Measurements from ENCODE around the gene SCIMP.

SCIMP gene

DNA sequence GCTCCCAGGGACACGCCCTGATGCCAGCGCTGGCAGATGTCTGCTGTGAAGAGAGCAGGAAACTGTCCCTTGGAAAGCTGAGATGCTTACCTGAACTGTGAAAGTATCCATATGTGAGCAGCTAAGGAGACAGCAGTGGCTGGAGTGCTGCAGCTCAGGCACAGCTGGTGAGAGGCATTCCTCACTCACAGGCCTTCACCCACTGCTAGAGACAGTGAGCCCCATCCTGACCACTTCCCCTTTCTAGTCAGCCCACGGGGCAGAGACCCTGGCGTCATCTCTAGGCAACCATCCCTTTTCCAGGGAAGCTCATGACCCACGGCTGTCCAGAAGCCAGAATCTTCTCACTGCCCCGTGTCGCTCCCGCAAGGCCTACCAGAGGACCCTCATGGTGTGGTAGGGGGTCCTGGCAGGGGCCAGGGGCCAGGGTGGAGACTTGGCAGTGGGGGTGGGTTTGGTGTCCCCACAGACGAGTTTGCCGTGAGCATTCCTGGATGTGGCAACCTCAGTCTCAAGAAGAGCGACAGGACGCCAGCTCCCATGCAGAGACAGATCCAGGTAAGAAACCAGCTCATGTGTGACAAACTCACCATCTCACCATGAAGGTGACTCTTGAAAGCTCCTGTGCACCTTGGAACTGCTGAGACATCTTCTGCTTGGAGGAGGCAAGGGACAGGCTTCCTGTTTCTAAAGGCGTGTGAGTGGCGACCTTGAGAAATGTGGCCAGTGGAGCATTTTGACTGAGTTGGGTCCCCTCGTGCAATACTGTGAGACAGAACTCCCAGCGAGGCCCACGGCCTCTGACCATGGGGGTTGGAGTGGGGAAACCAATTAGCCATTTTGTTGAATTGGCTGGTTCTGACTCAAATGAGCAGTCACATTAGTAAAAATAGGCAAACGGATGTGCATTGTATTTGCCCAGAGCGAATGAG, at the start of gene SCIMP:
TSS of gene SCIMP (minus strand) at position 216 of the 932 bp plus-strand sequence. CDS start at position 111, 105 bp downstream.
- peak; percentile 98 for FAIRE-seq
- DNase-seq (ENCODE audit: extremely low spot score, insufficient read length, low read depth), result no peak

DNA sequence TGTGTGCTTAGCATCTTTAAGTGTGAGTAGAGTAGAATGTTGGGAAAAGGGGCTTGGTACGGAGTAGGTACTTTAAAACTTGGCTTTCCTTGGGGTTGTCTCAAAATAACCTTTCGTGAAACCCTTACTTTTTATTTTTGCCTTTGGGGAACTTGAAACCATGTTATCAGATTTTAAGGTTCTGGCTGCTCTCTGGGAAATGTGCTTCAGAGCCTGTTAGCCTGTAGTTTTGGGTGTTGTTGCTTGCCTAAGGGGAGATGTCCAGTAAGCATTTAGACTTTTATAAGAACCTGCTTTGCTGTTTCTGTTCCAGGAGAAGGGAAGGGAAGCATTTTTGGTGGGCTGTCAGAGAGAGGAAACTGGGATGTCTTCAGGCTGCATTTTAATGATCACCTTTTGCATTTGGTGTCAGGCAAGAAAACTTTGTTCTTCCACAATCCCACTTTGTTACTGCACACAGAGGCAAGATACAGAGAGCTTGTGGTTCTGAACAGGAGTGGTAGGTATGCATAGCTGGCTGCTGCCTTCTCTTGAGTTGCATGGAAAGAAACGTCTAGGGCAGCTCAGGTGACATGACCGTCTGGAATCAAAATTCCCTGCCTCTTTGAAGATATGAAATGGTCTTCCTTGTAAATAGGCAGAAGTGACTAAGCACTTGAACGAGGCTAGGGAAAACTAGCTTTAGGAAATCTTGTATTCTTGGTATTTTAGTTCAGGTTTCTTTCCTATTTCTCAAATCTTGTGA, 49.1 kb upstream of the SCIMP start:
- FAIRE-seq (no peak), DNase-seq (ENCODE audit: extremely low spot score, insufficient read length, low read depth) (no peak)

DNA sequence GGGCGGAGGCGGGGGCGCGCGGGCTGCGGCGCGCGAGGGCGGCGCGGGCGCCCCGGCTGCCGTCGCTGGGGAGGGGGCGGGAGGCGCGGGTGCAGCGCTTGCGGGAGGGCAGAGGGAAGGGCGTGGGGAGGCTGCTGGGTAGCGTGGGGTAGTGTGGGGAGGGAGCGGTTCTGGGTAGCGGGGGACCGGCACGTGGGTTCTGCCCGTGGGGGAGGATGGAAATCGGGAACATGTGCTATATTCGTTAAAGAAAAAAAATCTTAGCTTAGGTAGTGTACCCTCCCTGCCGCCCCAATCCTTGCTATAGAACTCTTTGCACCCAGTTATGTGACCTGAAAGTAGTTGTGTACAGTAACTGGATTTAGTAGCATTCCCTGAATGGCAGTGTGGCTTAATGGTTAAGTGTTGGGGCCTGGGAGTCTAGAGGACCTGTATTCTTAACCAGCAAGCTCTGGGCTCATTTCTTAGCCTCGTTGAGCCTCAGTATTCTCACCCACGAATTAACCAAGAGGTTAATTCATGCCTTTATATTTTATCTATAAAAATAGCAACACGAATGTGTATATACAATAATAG, 48.1 kb upstream of the SCIMP start:
- peak; percentile 71 for FAIRE-seq
- DNase-seq (ENCODE audit: extremely low spot score, insufficient read length, low read depth), result no peak

DNA sequence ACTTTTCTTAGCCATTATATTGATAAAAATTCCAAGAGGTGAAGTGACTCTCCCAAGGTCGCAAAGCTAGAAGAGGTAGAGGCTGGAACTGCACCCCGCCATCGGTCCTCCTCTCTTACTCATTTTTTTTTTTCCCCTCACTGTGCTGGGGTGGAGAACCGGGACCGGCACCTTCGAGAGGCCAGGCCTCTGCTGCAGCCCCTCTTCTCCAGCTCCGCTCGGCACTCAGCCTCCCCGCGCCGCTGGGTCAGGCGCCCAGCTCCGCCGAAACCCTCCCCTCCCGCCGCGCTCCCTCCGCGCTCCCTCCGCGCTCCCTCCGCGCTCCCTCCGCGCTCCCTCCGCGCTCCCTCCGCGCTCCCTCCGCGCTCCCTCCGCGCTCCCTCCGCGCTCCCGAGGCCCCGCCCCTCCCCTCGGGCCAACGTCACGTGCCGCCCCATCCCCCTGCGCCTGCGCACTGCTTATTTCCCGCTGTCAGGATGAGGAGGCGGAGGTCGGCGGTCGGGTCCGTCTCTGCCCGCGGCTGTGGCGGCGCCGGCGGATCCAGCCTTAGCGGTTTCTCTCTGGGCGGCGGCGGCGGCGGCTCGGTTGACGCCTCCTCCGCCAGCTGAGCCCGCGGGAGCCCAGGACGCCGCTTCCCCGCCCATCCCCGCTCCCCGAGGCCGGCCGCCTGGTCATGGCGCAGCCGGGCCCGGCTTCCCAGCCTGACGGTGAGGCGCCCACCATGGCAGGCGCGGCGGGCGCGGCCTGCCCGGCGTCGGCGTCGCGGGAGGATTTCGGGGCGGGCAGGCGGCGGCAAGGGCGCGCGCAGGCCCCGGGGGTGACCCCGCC, 47.4 kb upstream of the SCIMP start, which contains the start of gene RABEP1:
TSS of gene RABEP1 (plus strand) at position 471 of the 828 bp plus-strand sequence. CDS start at position 674, 203 bp downstream.
- DNase-seq (ENCODE audit: extremely low spot score, insufficient read length, low read depth), result peak; percentile 93
- peak; percentile 82 for FAIRE-seq

DNA sequence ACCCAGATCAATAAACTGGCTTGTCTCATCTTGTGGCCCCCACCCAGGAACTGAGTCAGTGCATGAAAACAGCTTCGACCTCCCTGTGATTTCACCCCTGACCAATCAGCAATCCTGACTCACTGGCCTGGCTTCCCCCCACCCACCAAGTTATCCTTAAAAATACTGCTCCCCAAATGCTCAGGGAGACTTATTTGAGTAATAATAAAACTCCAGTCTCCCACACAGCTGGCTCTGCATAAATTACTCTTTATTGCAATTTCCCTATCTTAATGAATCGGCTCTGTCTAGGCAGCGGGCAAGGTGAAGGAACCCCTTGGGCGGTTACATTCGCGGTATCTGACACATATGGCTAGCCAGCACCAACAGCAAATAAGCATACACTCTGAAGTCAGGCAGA, 37.7 kb upstream of the SCIMP start:
- FAIRE-seq (no peak), DNase-seq (ENCODE audit: extremely low spot score, insufficient read length, low read depth) (no peak)

DNA sequence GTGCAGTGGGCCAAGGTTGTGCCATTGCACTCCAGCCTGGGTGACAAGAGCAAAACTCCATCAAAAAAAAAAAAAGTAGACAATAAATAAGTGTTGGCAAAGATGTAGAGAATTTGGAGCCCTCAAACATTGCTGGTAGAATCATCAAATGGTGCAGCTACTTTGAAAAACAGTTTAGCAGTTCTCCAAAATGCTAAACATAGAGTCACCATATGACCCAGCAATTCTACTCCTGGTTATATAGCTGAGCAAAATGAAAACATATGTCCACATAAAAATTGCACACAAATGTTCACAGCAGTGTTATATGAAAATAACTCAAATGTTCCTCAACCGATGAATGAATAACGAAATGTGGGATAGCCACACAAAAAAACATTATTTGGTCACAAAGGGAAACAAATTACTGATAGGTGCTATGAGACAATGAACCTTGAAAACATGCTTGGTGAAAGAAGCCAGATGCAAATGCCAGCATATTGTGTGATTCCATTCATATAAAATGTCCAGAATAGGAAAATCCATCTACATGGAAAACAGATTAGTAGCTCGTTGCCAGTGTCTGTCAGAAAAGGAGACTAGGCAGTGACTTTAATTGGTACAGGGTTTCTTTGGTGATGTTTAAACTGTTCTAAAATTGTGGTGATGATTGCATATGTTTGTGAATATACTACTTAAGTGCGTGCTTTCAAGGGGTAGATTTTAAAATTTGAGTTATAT, 34.7 kb upstream of the SCIMP start:
- DNase-seq (ENCODE audit: extremely low spot score, insufficient read length, low read depth), result no peak
- FAIRE-seq, result no peak

DNA sequence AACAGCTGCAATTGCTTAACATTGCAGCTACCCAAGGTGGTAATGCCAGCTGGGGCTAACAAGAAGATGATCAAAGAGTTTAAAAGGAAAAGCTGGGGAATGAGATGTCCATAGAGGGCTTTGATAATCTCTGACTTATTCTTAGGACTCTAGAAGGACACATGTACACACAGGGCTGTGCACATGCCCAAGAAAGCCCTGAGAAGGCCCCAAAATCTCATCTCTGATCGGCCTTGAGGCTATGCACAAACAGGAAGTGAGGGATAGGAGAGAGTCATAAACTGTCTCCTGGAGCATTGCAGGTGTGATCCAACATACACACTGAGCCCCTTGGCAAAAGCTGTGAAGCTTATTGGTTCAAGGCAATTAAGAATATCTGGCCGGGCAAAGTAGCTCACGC, 30.2 kb upstream of the SCIMP start:
- DNase-seq (ENCODE audit: extremely low spot score, insufficient read length, low read depth), result no peak
- no peak for FAIRE-seq

DNA sequence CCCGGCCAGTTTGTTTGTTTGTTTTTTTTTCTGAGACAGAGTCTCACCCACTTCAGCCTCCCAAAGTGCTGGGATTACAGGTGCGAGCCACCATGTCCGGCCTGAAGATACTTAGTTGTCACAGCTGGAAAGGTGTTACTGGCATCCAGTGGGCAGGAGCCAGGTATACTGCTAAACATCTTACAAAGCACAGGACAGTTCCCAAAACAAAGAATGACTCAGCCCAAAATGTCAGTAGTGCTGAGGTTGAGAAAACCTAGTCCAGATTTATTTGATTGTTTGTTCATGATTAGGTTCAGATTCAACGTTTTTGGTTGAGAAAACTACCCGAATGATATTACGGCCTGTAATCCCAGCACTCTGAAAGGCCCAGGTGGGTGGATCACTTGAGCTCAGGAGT, 28.8 kb upstream of the SCIMP start:
- DNase-seq (ENCODE audit: extremely low spot score, insufficient read length, low read depth) (no peak), FAIRE-seq (no peak)

DNA sequence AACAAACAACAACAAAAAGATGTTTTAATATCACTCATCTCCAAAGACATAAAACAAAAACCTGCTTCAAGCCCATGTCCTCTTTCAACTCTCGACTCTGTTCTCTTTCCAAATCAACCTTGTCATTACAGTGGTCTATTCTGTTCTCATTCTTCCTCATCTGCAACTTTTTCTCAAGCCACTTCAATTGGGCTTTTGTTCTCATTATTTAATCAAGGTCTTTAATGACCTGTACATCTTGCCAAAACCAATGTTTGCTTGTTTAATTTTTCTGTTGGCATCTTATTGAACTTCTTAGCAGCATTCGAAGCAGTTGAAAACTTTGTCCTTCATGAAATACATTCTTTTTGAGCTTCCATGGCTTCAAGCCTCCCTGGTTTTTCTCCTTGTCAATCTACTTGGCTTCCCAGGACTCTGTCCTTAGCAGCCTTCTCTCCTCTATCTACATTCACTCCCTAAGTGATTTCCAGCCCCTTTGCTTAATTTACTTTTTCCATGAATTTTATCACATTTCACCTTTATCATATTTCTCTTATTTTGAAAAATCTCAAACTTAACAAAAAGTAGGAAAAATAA, 27.8 kb upstream of the SCIMP start:
- FAIRE-seq, result no peak
- DNase-seq (ENCODE audit: extremely low spot score, insufficient read length, low read depth), result no peak

DNA sequence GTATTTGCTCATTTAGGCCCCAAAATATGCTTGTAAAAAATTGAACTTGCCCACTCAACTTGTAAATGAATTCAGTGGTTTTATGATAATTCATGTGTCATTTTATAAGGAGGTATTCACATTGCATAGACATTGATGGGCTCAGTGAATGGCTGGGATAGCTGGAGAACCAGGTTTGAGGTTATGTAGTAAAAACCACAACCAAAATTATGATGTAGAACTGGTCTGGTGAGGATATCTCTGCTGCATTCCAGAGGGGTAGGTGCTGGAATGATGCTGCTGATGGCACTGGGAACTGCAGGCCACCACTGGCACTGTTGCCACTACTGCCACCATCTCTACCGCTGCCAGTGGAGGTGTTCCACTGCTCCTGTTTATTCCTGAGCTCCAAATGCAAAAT, 25.9 kb upstream of the SCIMP start:
- FAIRE-seq, result no peak
- no peak for DNase-seq (ENCODE audit: extremely low spot score, insufficient read length, low read depth)

DNA sequence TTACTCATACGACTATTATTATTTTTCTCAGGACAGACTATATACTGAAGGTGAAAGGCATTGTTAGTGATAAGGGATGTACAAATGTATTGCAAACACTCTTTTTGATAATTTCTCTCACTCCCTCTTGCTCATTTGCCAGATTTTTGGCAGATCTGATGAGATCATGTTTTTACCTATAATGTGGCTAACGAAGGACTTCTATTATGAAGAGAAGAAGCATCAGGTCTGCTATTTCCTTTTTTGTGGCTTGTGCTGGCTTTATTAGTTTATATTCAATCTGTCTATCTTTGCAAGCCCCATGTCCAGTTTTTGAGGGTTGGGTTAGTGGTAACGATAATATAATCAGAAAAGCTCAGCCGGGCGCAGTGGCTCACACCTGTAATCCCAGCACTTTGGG, 22.5 kb upstream of the SCIMP start:
- FAIRE-seq, result peak; percentile 9
- DNase-seq (ENCODE audit: extremely low spot score, insufficient read length, low read depth), result no peak

DNA sequence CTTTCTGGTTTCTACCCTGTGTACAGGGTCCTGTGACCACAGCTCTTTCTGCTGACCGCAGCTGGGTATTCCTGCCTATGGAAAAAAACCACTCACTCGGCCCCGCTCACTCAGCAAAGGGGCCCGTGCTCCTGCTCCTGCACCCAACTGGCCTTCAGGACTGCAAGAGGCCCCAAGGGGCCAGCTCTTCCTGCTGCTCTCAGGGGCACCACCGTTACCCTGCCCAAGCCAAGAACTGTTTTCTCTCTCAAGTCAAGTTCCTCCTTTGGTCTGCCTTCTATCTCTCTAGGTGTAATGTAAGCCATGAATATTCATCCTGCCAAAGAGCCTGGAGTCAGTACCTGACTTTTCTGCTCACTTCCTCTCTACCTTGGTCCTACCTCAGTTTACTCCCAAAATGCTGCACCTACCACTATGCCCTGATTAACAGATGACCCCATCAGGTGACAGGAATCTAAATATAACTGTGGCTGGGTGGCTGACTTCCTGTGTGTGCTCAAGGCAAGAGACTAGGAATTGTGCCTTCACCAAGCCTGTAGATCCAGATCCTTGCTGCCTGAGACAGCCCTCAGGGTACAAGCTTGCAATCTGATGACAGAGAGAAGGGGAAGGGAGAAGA, 20.4 kb upstream of the SCIMP start:
- DNase-seq (ENCODE audit: extremely low spot score, insufficient read length, low read depth), result no peak
- FAIRE-seq, result peak; percentile 76

DNA sequence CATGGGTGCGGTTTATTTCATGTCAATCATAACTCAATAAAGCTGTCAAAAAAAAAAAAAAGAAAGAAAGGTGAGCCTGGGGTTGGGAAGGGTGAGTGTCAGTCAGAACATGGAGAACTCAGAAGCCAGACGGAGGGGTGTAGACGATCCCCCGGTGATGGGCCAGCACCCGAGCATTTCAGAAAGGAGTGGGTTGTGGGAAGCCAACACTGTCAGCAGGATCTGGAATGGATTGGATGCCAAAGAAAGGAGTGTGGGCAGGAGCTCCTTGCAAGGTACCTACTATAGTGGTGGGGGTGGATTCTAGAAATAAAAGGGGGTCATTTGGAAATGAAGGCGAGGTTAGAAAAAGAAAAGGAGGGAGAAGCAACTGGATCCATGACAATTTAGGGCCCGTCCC, 19.8 kb upstream of the SCIMP start:
- DNase-seq (ENCODE audit: extremely low spot score, insufficient read length, low read depth) (no peak), FAIRE-seq (peak; percentile 35)

DNA sequence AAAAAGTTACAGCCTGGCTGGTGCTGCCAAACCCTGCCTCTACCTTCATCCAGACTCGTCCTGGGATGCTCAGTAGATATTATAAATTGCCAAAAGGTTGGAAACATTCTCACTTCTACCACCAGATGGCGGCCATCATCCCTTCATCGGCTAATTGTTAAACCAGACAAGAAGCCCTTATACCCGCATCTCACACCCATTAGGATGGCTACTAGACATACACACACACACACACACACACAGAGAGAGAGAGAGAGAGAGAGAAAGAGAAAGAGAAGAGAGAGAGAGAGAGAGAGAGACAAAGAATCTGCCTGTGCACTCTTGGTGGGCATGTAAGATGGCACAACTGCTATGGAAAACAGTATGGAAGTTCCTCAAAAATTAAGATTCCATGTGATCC, 15.0 kb upstream of the SCIMP start:
- DNase-seq (ENCODE audit: extremely low spot score, insufficient read length, low read depth) (no peak), FAIRE-seq (peak; percentile 90)

DNA sequence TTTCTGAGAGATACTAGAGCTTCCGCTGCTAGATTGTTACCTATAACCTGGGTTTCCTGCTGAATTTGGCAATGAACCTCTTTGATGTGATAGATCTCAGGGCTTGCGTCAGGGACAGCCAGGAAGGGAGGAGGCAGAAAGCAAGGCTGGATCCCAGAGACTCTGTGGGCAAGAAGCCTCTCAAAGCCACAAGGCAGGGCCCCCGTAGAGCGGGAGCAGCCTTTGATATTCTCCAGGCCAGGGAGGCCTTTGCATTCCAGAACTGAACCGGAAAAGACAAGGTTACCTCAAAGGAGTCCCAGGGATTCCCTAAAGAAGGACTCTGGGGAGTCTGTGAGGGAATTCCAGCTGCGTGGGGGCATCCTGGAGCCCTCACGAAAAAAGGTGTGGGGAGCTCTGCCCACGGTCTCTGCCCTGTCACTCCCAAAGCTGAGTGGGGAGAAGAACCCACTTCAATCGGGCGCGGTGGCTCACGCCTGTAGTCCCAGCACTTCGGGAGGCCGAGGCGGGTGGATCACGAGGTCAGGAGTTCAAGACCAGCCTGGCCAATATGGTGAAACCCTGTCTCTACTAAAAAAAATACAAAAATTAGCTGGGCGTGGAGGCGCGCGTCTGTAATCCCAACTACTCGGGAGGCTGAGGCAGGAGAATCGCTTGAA, 14.3 kb upstream of the SCIMP start:
- no peak for DNase-seq (ENCODE audit: extremely low spot score, insufficient read length, low read depth)
- no peak for FAIRE-seq

DNA sequence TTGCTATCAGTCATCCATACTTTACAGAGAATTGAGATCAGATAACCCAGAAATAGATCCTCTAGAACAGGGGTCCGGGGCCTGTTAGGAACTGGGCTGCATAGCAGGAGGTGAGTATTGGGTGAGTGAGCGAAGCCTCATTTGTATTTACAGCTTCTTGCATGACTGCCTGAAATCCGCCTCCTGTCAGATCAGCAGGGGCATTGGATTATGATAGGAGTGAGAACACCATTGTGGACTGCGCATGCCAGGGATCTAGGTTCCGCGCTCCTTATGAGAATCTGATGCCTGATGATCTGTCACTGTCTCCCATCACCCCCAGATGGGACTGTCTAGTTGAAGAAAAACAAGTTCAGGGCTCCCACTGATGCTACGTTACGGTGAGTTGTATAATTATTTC, 13.0 kb upstream of the SCIMP start:
- DNase-seq (ENCODE audit: extremely low spot score, insufficient read length, low read depth) (no peak), FAIRE-seq (no peak)

DNA sequence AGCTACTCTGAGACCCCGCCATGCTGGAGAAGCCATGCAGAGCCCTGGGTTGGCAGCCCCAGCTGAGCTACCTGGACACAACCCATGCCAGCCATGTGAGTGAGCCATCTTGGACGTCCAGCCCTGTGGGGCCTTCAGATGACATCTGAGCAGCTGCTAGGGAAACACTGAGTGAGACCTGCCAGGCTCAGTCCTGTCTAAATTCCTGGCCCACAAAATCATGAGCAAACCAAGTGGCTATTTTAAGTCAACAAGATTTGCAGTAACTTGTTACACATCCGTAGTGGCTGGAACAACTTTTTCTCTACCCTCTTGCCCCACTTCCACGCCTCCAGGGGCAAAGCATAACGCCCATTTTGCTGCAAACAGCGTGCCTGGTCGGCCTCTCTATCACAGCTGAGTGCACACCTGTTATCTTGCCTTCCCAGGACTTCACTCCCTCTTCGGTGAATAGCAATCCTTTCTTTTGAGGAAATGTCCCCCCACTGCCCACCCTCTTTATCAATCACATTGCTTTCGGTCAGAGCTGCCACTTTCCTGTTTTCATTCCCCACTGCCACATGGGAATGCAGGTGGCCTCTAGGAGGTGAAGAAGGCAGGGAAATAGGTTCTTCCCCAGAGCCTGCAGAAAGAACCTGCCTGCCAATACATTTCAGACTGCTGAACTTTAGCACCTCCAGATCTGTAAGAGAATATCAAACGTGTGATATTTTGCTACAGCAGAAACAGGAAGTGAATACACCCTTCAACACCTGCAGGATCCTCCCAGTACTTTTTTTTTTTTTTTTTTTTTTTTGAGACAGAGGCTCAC, 7.4 kb upstream of the SCIMP start:
- FAIRE-seq (peak; percentile 63), DNase-seq (ENCODE audit: extremely low spot score, insufficient read length, low read depth) (no peak)

Data from GM18507 (cell line).